Activated CD4-positive, alpha-beta memory T cell treated with anti-CD3 and anti-CD28 coated beads for 36 hours (primary cell): ENCODE measurements around the gene FAM24B. TPM values are rescaled to one million over a fixed set of nuclear protein-coding genes. Genes with fewer than 3 reads are reported as not detected.

Source experiments
- CTCF ChIA-PET: fragments of 350-600 bp; sonication (Branson Sonifier 250); formaldehyde crosslinking; loops from one replicate; lab custom pipeline; 2021; ENCODE audit warnings: antibody characterized with exemption, inconsistent platforms; lab: Charles Lee
- POLR2A ChIA-PET: fragments of 350-600 bp; sonication (Branson Sonifier 250); formaldehyde crosslinking; loops from one replicate; lab custom pipeline; 2021; ENCODE audit warnings: antibody characterized with exemption; lab: Charles Lee
- DNase-seq: peaks from one replicate; pipeline ENCODE4 v3.0.0-alpha.2; 2020
- H3K27ac Mint-ChIP-seq: one replicate; pipeline ENCODE4 v1.8.0; 2021; ENCODE audit warnings: mixed read lengths
- H3K27me3 Mint-ChIP-seq: one replicate; pipeline ENCODE4 v1.8.0; 2021; ENCODE audit warnings: mixed read lengths
- H3K36me3 Mint-ChIP-seq: one replicate; pipeline ENCODE4 v1.8.0; 2021; ENCODE audit warnings: mixed read lengths
- H3K4me1 Mint-ChIP-seq: one replicate; pipeline ENCODE4 v1.8.0; 2021; ENCODE audit warnings: low read depth, mixed read lengths
- H3K4me3 Mint-ChIP-seq: one replicate; pipeline ENCODE4 v1.8.0; 2021; ENCODE audit warnings: mild to moderate bottlenecking, mixed read lengths
- H3K9me3 Mint-ChIP-seq: one replicate; pipeline ENCODE4 v1.8.0; 2021; ENCODE audit warnings: mixed read lengths
- intact Hi-C: fragments of 100-400 bp; cut with micrococcal nuclease; formaldehyde crosslinking; loops from one replicate; pipeline ENCODE4 v1.15.1; 2023
- total RNA-seq, 2 experiments: library from RNA; stranded (reverse); gene quantifications; one replicate each; pipeline ENCODE4 v1.2.3, GENCODE V29; 2021

FAM24B gene
- total RNA-seq, 2 experiments from 2014 or later, result 7.2 to 8.1 TPM

- Mint-ChIP-seq H3K27ac (no peak overlapping the region), H3K36me3 (peaks cover 52% of the 10 kb centered on the region), H3K9me3 (no peaks in the 10 kb centered on the region), H3K27me3 (no peaks in the 10 kb centered on the region), H3K4me3 (no peak overlapping the region), H3K4me1 (no peaks in the 10 kb centered on the region)
- POLR2A ChIA-PET, result no interaction called here
- CTCF ChIA-PET, result no interaction called here
- intact Hi-C loops, result no loop called here
- no peak for DNase-seq
Measured at GRCh38 chr10:122838880-122839279, 40.5 kb downstream of the FAM24B start.

- ChIA-PET CTCF (no interaction called here), POLR2A (no interaction called here)
- no peak for DNase-seq
- H3K27ac Mint-ChIP-seq, result no peak overlapping the region
- no peaks in the 10 kb centered on the region for H3K27me3 Mint-ChIP-seq
- H3K9me3 Mint-ChIP-seq, result no peaks in the 10 kb centered on the region
- H3K4me3 Mint-ChIP-seq, result no peak overlapping the region
- intact Hi-C loops, result no loop called here
- H3K36me3 Mint-ChIP-seq, result peaks cover 56% of the 10 kb centered on the region
- no peaks in the 10 kb centered on the region for H3K4me1 Mint-ChIP-seq
Measured at GRCh38 chr10:122835908-122836307, 43.5 kb downstream of the FAM24B start.

GRCh38 chr10:122830965-122831353 is 48.4 kb downstream of the FAM24B start:
- peaks cover 5% of the 10 kb centered on the region for H3K27me3 Mint-ChIP-seq
- CTCF ChIA-PET, result no interaction called here
- POLR2A ChIA-PET, result no interaction called here
- DNase-seq, result no peak
- no peaks in the 10 kb centered on the region for H3K4me1 Mint-ChIP-seq
- intact Hi-C loops, result no loop called here
- H3K9me3 Mint-ChIP-seq, result peaks cover 3% of the 10 kb centered on the region
- peaks cover 27% of the 10 kb centered on the region for H3K36me3 Mint-ChIP-seq
- H3K4me3 Mint-ChIP-seq, result no peak overlapping the region
- H3K27ac Mint-ChIP-seq, result no peak overlapping the region

GRCh38 chr10:122830273-122830964 is 49.0 kb downstream of the FAM24B start:
- DNase-seq, result no peak
- H3K4me1 Mint-ChIP-seq, result no peaks in the 10 kb centered on the region
- ChIA-PET POLR2A (no interaction called here), CTCF (no interaction called here)
- intact Hi-C loops, result no loop called here
- H3K27ac Mint-ChIP-seq, result no peak overlapping the region
- peaks cover 3% of the 10 kb centered on the region for H3K9me3 Mint-ChIP-seq
- peaks cover 6% of the 10 kb centered on the region for H3K27me3 Mint-ChIP-seq
- H3K4me3 Mint-ChIP-seq, result no peak overlapping the region
- peaks cover 24% of the 10 kb centered on the region for H3K36me3 Mint-ChIP-seq

GRCh38 chr10:122829454-122829853 is 49.9 kb downstream of the FAM24B start:
- intact Hi-C loops, result no loop called here

GRCh38 chr10:122828716-122829255 is 50.6 kb downstream of the FAM24B start:
- POLR2A ChIA-PET, result no interaction called here
- CTCF ChIA-PET, result no interaction called here

More at GRCh38 chr10:122829454-122829853, 49.9 kb downstream of the FAM24B start:
- Mint-ChIP-seq H3K4me1 (no peaks in the 10 kb centered on the region), H3K36me3 (peaks cover 20% of the 10 kb centered on the region), H3K9me3 (peaks cover 3% of the 10 kb centered on the region), H3K27ac (no peak overlapping the region), H3K4me3 (no peak overlapping the region), H3K27me3 (peaks cover 9% of the 10 kb centered on the region)
- DNase-seq, result no peak
- ChIA-PET CTCF (no interaction called here), POLR2A (no interaction called here)

GRCh38 chr10:122827302-122827701 is 52.1 kb downstream of the FAM24B start:
- H3K36me3 Mint-ChIP-seq, result peaks cover 12% of the 10 kb centered on the region
- H3K4me1 Mint-ChIP-seq, result no peaks in the 10 kb centered on the region
- peaks cover 3% of the 10 kb centered on the region for H3K9me3 Mint-ChIP-seq
- peaks cover 11% of the 10 kb centered on the region for H3K27me3 Mint-ChIP-seq
- H3K4me3 Mint-ChIP-seq, result no peak overlapping the region
- ChIA-PET POLR2A (no interaction called here), CTCF (no interaction called here)
- DNase-seq, result no peak
- intact Hi-C loops, result no loop called here
- H3K27ac Mint-ChIP-seq, result no peak overlapping the region

More at GRCh38 chr10:122828716-122829255, 50.6 kb downstream of the FAM24B start:
- H3K27ac Mint-ChIP-seq, result no peak overlapping the region
- H3K4me1 Mint-ChIP-seq, result no peaks in the 10 kb centered on the region
- intact Hi-C loops, result no loop called here
- DNase-seq, result no peak
- no peak overlapping the region for H3K4me3 Mint-ChIP-seq
- H3K9me3 Mint-ChIP-seq, result peaks cover 3% of the 10 kb centered on the region
- peaks cover 11% of the 10 kb centered on the region for H3K27me3 Mint-ChIP-seq
- peaks cover 18% of the 10 kb centered on the region for H3K36me3 Mint-ChIP-seq

GRCh38 chr10:122822973-122823690 is 56.2 kb downstream of the FAM24B start:
- POLR2A ChIA-PET, result no interaction called here
- no peak overlapping the region for H3K4me3 Mint-ChIP-seq
- no peaks in the 10 kb centered on the region for H3K36me3 Mint-ChIP-seq
- H3K9me3 Mint-ChIP-seq, result no peaks in the 10 kb centered on the region
- no peaks in the 10 kb centered on the region for H3K4me1 Mint-ChIP-seq
- DNase-seq, result no peak
- intact Hi-C loops, result no loop called here
- H3K27me3 Mint-ChIP-seq, result peaks cover 33% of the 10 kb centered on the region
- H3K27ac Mint-ChIP-seq, result no peak overlapping the region
- CTCF ChIA-PET, result no interaction called here

GRCh38 chr10:122821808-122822207 is 57.6 kb downstream of the FAM24B start:
- ChIA-PET CTCF (no interaction called here), POLR2A (no interaction called here)
- H3K4me1 Mint-ChIP-seq, result no peaks in the 10 kb centered on the region
- no peaks in the 10 kb centered on the region for H3K9me3 Mint-ChIP-seq
- no peak overlapping the region for H3K27ac Mint-ChIP-seq
- no peaks in the 10 kb centered on the region for H3K36me3 Mint-ChIP-seq
- H3K27me3 Mint-ChIP-seq, result peaks cover 37% of the 10 kb centered on the region
- no peak for DNase-seq
- no peak overlapping the region for H3K4me3 Mint-ChIP-seq
- intact Hi-C loops, result no loop called here

GRCh38 chr10:122815458-122815857 is 63.9 kb downstream of the FAM24B start:
- intact Hi-C loops, result no loop called here
- POLR2A ChIA-PET, result no interaction called here
- no peak for DNase-seq
- Mint-ChIP-seq H3K27me3 (peaks cover 30% of the 10 kb centered on the region), H3K4me3 (no peak overlapping the region), H3K27ac (no peak overlapping the region), H3K4me1 (no peaks in the 10 kb centered on the region), H3K9me3 (no peaks in the 10 kb centered on the region), H3K36me3 (no peaks in the 10 kb centered on the region)
- CTCF ChIA-PET, result no interaction called here

GRCh38 chr10:122814493-122814892 is 64.9 kb downstream of the FAM24B start:
- Mint-ChIP-seq H3K27me3 (peaks cover 27% of the 10 kb centered on the region), H3K4me3 (no peak overlapping the region), H3K36me3 (no peaks in the 10 kb centered on the region), H3K4me1 (no peaks in the 10 kb centered on the region), H3K9me3 (no peaks in the 10 kb centered on the region), H3K27ac (no peak overlapping the region)
- ChIA-PET POLR2A (no interaction called here), CTCF (no interaction called here)
- intact Hi-C loops, result no loop called here
- DNase-seq, result no peak

GRCh38 chr10:122812751-122813150 is 66.6 kb downstream of the FAM24B start:
- Mint-ChIP-seq H3K9me3 (no peaks in the 10 kb centered on the region), H3K36me3 (no peaks in the 10 kb centered on the region), H3K27ac (no peak overlapping the region), H3K4me1 (no peaks in the 10 kb centered on the region), H3K4me3 (no peak overlapping the region), H3K27me3 (peaks cover 15% of the 10 kb centered on the region)
- intact Hi-C loops, result no loop called here
- ChIA-PET CTCF (no interaction called here), POLR2A (no interaction called here)
- no peak for DNase-seq
